Hematopoietic multipotent progenitor cell (in vitro differentiated cells): Measurements from ENCODE around the gene ZSCAN22. TPM values are rescaled to one million over a fixed set of nuclear protein-coding genes. Genes with fewer than 3 reads are reported as not detected.
"Not testable (repeated sequence)": the region's sequence is repeated elsewhere in the genome, so short reads cannot be mapped to it uniquely, and the experiment has no call there.

Experiments
- DNase-seq, 3 donors: peaks; one replicate each; pipeline ENCODE4 v3.0.0-alpha.2; 2011 to 2015; ENCODE audit warnings: low read depth in 2 of 3, low spot score in 2 of 3
- total RNA-seq: library from RNA; depleted of rRNA; stranded (reverse); fragments of >200 nt; gene quantifications from one replicate; pipeline ENCODE4 v1.2.3, GENCODE V29; 2012

Gene ZSCAN22
- total RNA-seq, result 3.0 TPM

GRCh38 chr19:58326914-58327726 lies at the start of gene ZSCAN22:
Gene ZSCAN22, plus strand, starts transcription at chr19:58326994. Its CDS starts 7,809 bp downstream, at chr19:58334803.
- peak; percentile 65 to 91 (median 87) for DNase-seq

- DNase-seq, result no peak
Measured at GRCh38 chr19:58277197-58277596, 49.6 kb upstream of the ZSCAN22 start.

- DNase-seq, result no peak
Measured at GRCh38 chr19:58277748-58278540, 48.9 kb upstream of the ZSCAN22 start.

DNA sequence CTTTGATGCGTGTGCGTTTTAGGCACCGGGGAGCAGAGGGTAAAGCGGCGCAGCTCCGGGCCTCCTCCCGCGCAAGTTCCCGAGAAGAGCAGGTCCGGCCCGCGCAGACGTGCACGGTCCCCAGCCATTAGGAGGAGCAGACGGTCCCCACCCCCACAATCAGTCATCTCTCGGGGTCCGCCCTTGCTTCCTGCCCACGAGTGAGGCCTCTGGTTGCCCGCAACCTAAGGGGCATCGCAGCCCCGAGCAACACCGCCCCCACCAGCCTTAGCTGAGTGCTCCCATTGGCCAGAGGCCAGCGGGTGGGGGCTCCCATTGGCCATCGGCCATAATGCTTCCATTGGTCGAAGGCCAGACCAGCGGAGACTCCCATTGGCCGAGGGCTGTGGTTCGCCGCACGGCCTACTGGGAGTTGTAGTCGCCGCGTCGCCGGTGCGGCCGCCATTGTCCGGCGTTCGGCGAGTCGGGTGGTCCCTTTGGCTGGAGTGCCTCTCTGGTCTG lies 48.2 kb upstream of the ZSCAN22 start, which contains the start of gene ZNF8:
TSS of gene ZNF8 (plus strand) at position 415 of the 501 bp plus-strand sequence. CDS start 127 bp downstream, outside the sequence.
- DNase-seq, result peak; percentile 83 to 99 (median 99)

GRCh38 chr19:58279042-58279924 lies 47.5 kb upstream of the ZSCAN22 start:
- peak in 2 of 3 donors; percentile 57 to 82 for DNase-seq

- no peak for DNase-seq
Measured at GRCh38 chr19:58279925-58280316, 46.9 kb upstream of the ZSCAN22 start.

- no peak for DNase-seq
Measured at GRCh38 chr19:58284199-58284598, 42.6 kb upstream of the ZSCAN22 start.

GRCh38 chr19:58291943-58292342 lies 34.9 kb upstream of the ZSCAN22 start:
- DNase-seq, result no peak

- no peak for DNase-seq
Measured at GRCh38 chr19:58294743-58295374, 31.9 kb upstream of the ZSCAN22 start.

DNA sequence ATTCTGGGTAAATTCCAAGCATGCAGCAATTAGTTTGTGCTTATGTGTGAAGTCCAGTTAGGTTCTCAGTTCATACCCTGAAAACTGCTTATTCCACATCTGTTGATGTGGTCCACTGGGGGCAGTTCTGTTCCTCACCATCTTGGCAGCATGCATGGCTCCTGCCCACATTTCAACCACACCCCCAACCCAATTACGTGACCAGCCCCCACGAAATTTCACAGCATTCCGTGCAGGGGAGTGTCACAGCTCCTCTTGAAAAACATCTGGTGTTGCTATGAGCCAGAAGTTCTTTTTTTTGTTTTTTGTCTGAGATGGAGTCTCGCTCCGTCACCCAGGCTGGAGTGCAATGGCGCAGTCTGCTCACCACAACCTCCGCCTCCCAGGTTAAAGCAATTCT lies 30.7 kb upstream of the ZSCAN22 start:
- no peak for DNase-seq

DNA sequence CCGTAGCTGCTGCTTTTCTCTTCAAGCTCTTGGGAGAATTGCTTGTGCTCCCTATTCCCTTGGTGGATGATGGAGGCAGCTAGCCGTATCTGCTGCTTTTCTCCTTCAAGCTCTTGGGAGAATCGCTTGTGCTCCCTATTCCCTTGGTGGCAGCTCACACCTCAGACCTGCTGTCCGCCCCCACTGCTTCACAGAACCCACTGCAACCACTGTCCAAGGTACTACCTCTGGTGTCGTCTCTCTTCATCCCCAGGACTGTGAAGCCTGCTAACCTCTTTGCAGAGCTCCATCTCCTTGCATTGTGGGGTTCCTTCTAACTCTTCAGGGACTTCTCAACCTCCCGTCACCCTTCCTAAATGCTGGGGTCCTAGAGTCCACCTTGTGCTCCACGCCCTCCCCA lies 26.2 kb upstream of the ZSCAN22 start:
- no peak for DNase-seq

DNA sequence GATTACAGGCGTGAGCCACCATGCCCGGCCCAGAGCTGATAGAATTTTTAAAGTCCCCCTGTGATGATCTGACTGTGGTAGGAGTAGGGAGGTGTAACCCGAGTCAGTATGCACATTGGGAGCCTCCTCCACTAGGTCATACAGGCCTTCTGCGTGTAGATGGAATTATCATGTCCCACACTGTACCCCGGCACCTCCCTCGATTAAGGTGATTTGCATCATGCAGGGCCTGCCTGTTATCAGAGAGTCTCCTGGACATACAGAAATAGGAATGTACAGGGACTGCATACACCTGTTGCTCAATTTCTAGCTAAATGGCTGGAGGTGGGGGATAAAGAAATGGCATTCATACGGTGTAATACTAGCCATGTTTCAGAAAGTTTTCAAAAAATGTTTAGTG lies 22.5 kb upstream of the ZSCAN22 start:
- DNase-seq, result no peak

DNA sequence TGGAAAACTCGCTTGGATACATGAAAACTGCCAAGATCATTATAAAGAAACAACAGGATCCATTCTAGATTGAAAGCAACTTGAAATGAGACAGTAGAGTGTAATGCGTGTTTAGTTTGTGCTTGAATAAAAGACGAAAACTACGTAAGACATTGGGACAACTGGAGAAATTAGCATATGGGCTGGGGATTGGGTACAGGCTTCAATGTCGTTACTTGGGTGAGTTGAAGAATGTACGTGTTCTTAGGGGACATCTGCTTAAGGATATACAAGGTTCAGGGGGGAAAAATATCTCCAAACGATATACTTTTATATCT lies 22.1 kb upstream of the ZSCAN22 start:
- no peak for DNase-seq

DNA sequence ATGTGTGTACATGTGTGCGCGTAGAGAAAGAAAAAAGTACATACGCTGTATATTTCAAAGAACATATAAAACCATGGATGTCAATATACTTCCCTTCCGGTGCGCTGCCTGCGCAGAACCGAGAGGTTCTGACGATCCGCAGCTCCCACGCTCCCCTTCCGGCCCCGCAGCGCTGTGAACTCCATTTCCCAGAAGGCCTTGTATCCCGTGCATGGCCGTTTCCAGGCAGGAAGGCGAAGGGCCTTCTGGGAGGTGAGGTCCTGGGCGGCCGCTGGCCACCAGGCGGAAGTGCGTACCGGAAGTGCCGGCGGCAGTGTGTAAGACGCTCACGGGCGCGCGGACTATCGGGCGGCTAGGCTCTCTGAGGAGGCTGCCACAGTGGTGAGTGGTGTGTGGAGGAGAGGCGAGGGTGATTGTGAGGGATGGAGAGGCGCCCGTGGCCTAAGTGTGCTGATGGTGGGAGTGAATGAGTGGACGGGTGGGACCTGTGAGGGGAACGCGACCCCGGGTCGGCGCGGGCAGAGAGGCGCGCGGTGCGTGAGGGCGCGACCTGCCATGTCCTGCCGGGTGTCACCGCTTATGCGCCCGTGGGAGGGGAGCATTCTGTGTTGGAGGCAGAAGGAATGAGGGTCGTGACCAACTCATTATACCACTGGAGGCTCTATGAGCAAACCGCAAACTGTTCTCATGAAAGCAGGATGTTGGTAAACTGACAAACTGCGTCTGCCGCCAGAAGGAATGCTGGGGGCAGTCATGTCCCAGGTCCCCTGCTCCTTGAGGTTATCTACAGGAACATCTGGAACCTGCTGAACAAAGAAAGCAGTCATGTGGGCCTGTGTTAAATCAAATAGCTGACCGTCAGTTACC lies 21.5 kb upstream of the ZSCAN22 start, which contains the start of gene ERVK3-1:
TSS of gene ERVK3-1 (plus strand) at position 313 of the 867 bp plus-strand sequence. CDS start 6,792 bp downstream, outside the sequence.
- DNase-seq, result peak; percentile 86 to 99 (median 99)

DNA sequence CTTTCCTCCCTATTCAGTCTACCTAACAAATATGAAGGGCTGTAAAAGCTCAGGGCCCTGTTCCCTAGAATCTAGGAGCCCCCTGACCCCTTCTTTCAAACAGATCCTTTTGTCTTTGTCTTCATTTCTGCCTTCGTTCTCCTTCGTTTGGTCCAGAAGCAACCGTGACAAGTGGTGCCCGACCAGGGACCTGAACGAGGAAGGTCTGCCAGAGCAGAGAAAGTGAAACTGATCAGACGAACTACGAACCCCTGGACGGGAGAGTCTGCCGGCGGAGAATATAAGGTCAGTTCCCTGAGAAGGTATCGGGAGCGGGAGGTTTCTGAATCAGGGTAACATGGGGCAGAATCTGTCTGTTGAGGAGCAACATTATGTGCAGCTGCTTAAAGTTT lies 20.9 kb upstream of the ZSCAN22 start:
- DNase-seq, result no peak

DNA sequence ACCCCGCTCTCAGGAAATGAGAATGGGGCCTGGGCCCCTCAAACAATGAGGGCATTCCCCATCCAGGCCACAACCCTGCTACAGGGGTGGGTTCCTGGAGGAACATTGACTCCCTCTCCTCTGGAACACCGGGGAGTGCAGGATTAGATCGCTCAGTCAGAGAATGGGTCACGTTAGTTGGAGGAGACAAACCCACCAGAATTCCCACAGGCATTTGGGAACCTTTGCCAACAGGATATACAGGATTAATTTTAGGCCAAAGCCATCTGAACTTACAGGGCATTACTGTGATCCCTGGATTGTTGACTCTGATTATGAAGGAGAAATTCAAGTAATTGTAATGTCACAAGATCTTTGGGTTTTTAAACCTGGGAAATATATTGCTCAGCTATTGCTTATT lies 19.1 kb upstream of the ZSCAN22 start:
- DNase-seq, result no peak

GRCh38 chr19:58310685-58311084 lies 16.1 kb upstream of the ZSCAN22 start:
- not testable (repeated sequence) for DNase-seq

- no peak for DNase-seq
Measured at GRCh38 chr19:58311345-58311865, 15.4 kb upstream of the ZSCAN22 start.

DNA sequence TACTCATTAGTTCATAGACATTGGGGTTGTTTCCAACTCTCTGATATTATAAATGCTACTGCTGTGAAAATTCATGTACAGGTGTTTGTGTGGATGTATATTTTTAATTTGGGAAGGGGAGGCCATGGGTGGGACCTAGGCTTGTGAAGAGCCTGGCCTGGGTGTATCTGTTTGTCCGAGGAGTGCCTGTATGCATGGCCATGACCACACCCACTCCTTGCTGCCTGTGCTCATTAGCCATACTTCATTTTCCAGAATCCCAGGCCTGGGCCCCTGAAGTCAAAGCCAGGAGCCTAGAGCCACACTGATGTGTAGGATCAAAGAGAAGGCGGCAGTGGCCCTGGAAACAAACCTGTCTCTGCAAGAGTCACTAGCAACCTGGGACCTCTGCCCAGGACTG lies 11.2 kb upstream of the ZSCAN22 start:
- DNase-seq, result no peak
